Germinal center (tissue), 1 donor: Measurements from ENCODE around the gene GNAO1.
"Not testable (repeated sequence)": the region's sequence is repeated elsewhere in the genome, so short reads cannot be mapped to it uniquely, and the experiment has no call there.

Experiments
- DNase-seq: peaks from one replicate; pipeline ENCODE4 v3.0.0; 2012; ENCODE audit warnings: mixed read lengths, low spot score

The GNAO1 gene

GRCh38 chr16:56366945-56367344 is 175.7 kb downstream of the GNAO1 start:
- DNase-seq: no peak

- no peak for DNase-seq
These were observed 176.5 kb downstream of the GNAO1 start for GRCh38 chr16:56367764-56368163.

GRCh38 chr16:56368545-56368944 is 177.3 kb downstream of the GNAO1 start:
- DNase-seq: no peak

GRCh38 chr16:56369202-56369601 is 177.9 kb downstream of the GNAO1 start:
- DNase-seq: no peak

GRCh38 chr16:56370185-56370874 is 179.0 kb downstream of the GNAO1 start:
- DNase-seq: no peak

- no peak for DNase-seq
These were observed 179.8 kb downstream of the GNAO1 start for GRCh38 chr16:56370875-56371659.

- no peak for DNase-seq
These were observed 180.3 kb downstream of the GNAO1 start for GRCh38 chr16:56371660-56371937.

GRCh38 chr16:56372013-56372634 is 180.8 kb downstream of the GNAO1 start:
- no peak for DNase-seq

- no peak for DNase-seq
These were observed 181.7 kb downstream of the GNAO1 start for GRCh38 chr16:56373003-56373402.

- DNase-seq: not testable (repeated sequence)
These were observed 184.5 kb downstream of the GNAO1 start for GRCh38 chr16:56375792-56376191.

- DNase-seq: not testable (repeated sequence)
These were observed 187.8 kb downstream of the GNAO1 start for GRCh38 chr16:56379044-56379443.

GRCh38 chr16:56380778-56381485 is 189.6 kb downstream of the GNAO1 start:
- not testable (repeated sequence) for DNase-seq

- DNase-seq: no peak
These were observed 191.2 kb downstream of the GNAO1 start for GRCh38 chr16:56382459-56382858.

GRCh38 chr16:56382901-56383355 is 191.6 kb downstream of the GNAO1 start:
- DNase-seq: no peak

GRCh38 chr16:56384074-56384721 is 192.9 kb downstream of the GNAO1 start:
- DNase-seq: no peak

GRCh38 chr16:56387396-56387795 is 196.1 kb downstream of the GNAO1 start:
- no peak for DNase-seq

GRCh38 chr16:56388209-56388608 is 196.9 kb downstream of the GNAO1 start:
- no peak for DNase-seq

- no peak for DNase-seq
These were observed 198.3 kb downstream of the GNAO1 start for GRCh38 chr16:56389554-56389953.

- DNase-seq: not testable (repeated sequence)
These were observed 205.4 kb downstream of the GNAO1 start for GRCh38 chr16:56396724-56397123.

- DNase-seq: no peak
These were observed 207.8 kb downstream of the GNAO1 start for GRCh38 chr16:56399047-56399446.

- DNase-seq: no peak
These were observed 208.2 kb downstream of the GNAO1 start for GRCh38 chr16:56399486-56399885.

- no peak for DNase-seq
These were observed 209.2 kb downstream of the GNAO1 start for GRCh38 chr16:56400458-56400857.
